Measurements from ENCODE around the gene CYGB.
A peak's percentile ranks its signal among the peaks of the same experiment; 100 is the strongest.

The CYGB gene

DNA sequence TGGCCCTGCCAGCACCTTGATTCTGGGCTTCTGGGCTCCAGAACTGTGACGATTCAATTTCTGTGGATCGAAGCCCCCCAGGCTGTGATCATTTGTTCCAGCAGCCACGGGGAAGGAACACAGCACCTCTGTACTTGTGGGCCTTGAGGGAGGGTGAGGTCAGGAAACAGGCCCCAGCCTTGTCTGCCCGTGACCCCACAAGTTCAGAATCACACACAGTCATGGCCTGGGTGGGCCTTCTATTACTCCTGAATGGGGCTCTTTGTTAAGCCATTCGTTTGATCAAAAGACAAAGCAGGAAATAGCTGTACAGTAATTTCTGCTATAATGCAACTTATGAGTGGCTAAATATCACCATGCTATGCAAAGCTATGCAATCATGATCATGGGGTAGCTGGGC, 38.1 kb upstream of the CYGB start:
- no peak overlapping the region for H2AK5ac ChIP-seq (ENCODE audit: low read length, severe bottlenecking)
- H3K4ac ChIP-seq (ENCODE audit: low read depth in 1 of 2, low read length in 2 of 2), result no peak overlapping the region
- H4K91ac ChIP-seq (ENCODE audit: low read length), result no peak overlapping the region
- no peak overlapping the region for H2AFZ ChIP-seq (ENCODE audit: low read depth, low read length)
- H3K4me3 ChIP-seq (ENCODE audit: insufficient read depth in 1 of 2, low read depth in 1 of 2, low read length in 2 of 2), result no peak overlapping the region
- peaks cover 0 to 4% of the 10 kb centered on the region in 2 experiments for H3K27me3 ChIP-seq (ENCODE audit: control insufficient read depth in 1 of 2, insufficient read depth in 1 of 2, low read length in 2 of 2)
- no peaks in the 10 kb centered on the region for H3K36me3 ChIP-seq (ENCODE audit: control insufficient read depth in 1 of 2, insufficient read depth in 2 of 2, low read depth in 1 of 2, low read length in 2 of 2)
- 89% methylated on average over 4 of the region's 5 CpGs for WGBS
- H2BK12ac ChIP-seq (ENCODE audit: low read length in 2 of 2), result no peak overlapping the region
- no peak overlapping the region for H3K9ac ChIP-seq (ENCODE audit: low read length)
- no peak overlapping the region for H3K18ac ChIP-seq (ENCODE audit: low read depth in 1 of 2, low read length in 2 of 2)
- no peak overlapping the region for H2BK120ac ChIP-seq (ENCODE audit: low read depth, low read length)
- H3K79me1 ChIP-seq (replicated peaks; ENCODE audit: low read length, poor library complexity, severe bottlenecking), result no peaks in the 10 kb centered on the region
- no peak overlapping the region for H3K4me2 ChIP-seq (ENCODE audit: low read length, poor library complexity, severe bottlenecking)
- H3K23ac ChIP-seq (ENCODE audit: low read length in 2 of 2), result no peak overlapping the region
- no peak overlapping the region for H2BK5ac ChIP-seq (ENCODE audit: low read depth, low read length, poor library complexity, severe bottlenecking)
- no peak overlapping the region for H2BK15ac ChIP-seq (ENCODE audit: low read depth, poor library complexity, severe bottlenecking)
- H3K4me1 ChIP-seq (ENCODE audit: control insufficient read depth, insufficient read depth, low read depth, low read length), result peaks cover 1% of the 10 kb centered on the region
- DNase-seq, result no peak
- H3K9me3 ChIP-seq (ENCODE audit: control insufficient read depth, low read length), result no peaks in the 10 kb centered on the region
- no peak overlapping the region for H3K27ac ChIP-seq (ENCODE audit: low read length, poor library complexity, severe bottlenecking)
- no peak overlapping the region for H4K8ac ChIP-seq (ENCODE audit: low read length)
- no peak overlapping the region for H3K14ac ChIP-seq (ENCODE audit: low read length in 2 of 2)

GRCh38 chr17:76574166-76574565, 36.7 kb upstream of the CYGB start:
- Histone ChIP-seq H3K4me3 (ENCODE audit: insufficient read depth in 1 of 2, low read depth in 1 of 2, low read length in 2 of 2) (no peak overlapping the region), H3K4me2 (ENCODE audit: low read length, poor library complexity, severe bottlenecking) (no peak overlapping the region), H3K27ac (ENCODE audit: low read length, poor library complexity, severe bottlenecking) (no peak overlapping the region), H3K4ac (ENCODE audit: low read depth in 1 of 2, low read length in 2 of 2) (no peak overlapping the region), H4K91ac (ENCODE audit: low read length) (no peak overlapping the region), H4K8ac (ENCODE audit: low read length) (no peak overlapping the region), H2BK5ac (ENCODE audit: low read depth, low read length, poor library complexity, severe bottlenecking) (no peak overlapping the region), H3K23ac (ENCODE audit: low read length in 2 of 2) (no peak overlapping the region), H3K79me1 (replicated peaks; ENCODE audit: low read length, poor library complexity, severe bottlenecking) (no peaks in the 10 kb centered on the region), H3K14ac (ENCODE audit: low read length in 2 of 2) (no peak overlapping the region), H2AK5ac (ENCODE audit: low read length, severe bottlenecking) (no peak overlapping the region), H3K36me3 (ENCODE audit: control insufficient read depth in 1 of 2, insufficient read depth in 2 of 2, low read depth in 1 of 2, low read length in 2 of 2) (peaks cover 0 to 3% of the 10 kb centered on the region in 2 experiments), H3K4me1 (ENCODE audit: control insufficient read depth, insufficient read depth, low read depth, low read length) (peaks cover 5% of the 10 kb centered on the region), H3K9ac (ENCODE audit: low read length) (no peak overlapping the region), H2BK120ac (ENCODE audit: low read depth, low read length) (no peak overlapping the region), H2AFZ (ENCODE audit: low read depth, low read length) (no peak overlapping the region), H2BK12ac (ENCODE audit: low read length in 2 of 2) (no peak overlapping the region), H2BK15ac (ENCODE audit: low read depth, poor library complexity, severe bottlenecking) (no peak overlapping the region), H3K9me3 (ENCODE audit: control insufficient read depth, low read length) (no peaks in the 10 kb centered on the region), H3K18ac (ENCODE audit: low read depth in 1 of 2, low read length in 2 of 2) (no peak overlapping the region), H3K27me3 (ENCODE audit: control insufficient read depth in 1 of 2, insufficient read depth in 1 of 2, low read length in 2 of 2) (peaks cover 0 to under 1% of the 10 kb centered on the region in 2 experiments)
- DNase-seq, result no peak
- WGBS, result 96% methylated on average over 11 of the region's 11 CpGs

- Histone ChIP-seq H2AK5ac (ENCODE audit: low read length, severe bottlenecking) (no peak overlapping the region), H2BK120ac (ENCODE audit: low read depth, low read length) (no peak overlapping the region), H3K9me3 (ENCODE audit: control insufficient read depth, low read length) (no peaks in the 10 kb centered on the region), H4K91ac (ENCODE audit: low read length) (no peak overlapping the region), H3K36me3 (ENCODE audit: control insufficient read depth in 1 of 2, insufficient read depth in 2 of 2, low read depth in 1 of 2, low read length in 2 of 2) (peaks cover 0 to 3% of the 10 kb centered on the region in 2 experiments), H3K23ac (ENCODE audit: low read length in 2 of 2) (peak overlapping the region in 1 of 2 experiments; percentile 18), H3K79me1 (replicated peaks; ENCODE audit: low read length, poor library complexity, severe bottlenecking) (no peaks in the 10 kb centered on the region), H3K4me1 (ENCODE audit: control insufficient read depth, insufficient read depth, low read depth, low read length) (peaks cover 5% of the 10 kb centered on the region), H3K9ac (ENCODE audit: low read length) (no peak overlapping the region), H3K4me3 (ENCODE audit: insufficient read depth in 1 of 2, low read depth in 1 of 2, low read length in 2 of 2) (no peak overlapping the region), H4K8ac (ENCODE audit: low read length) (no peak overlapping the region), H2BK15ac (ENCODE audit: low read depth, poor library complexity, severe bottlenecking) (peak overlapping the region; percentile 15), H3K14ac (ENCODE audit: low read length in 2 of 2) (no peak overlapping the region), H2BK12ac (ENCODE audit: low read length in 2 of 2) (no peak overlapping the region), H3K27me3 (ENCODE audit: control insufficient read depth in 1 of 2, insufficient read depth in 1 of 2, low read length in 2 of 2) (no peaks in the 10 kb centered on the region), H3K4ac (ENCODE audit: low read depth in 1 of 2, low read length in 2 of 2) (no peak overlapping the region), H3K4me2 (ENCODE audit: low read length, poor library complexity, severe bottlenecking) (no peak overlapping the region), H2BK5ac (ENCODE audit: low read depth, low read length, poor library complexity, severe bottlenecking) (no peak overlapping the region), H2AFZ (ENCODE audit: low read depth, low read length) (no peak overlapping the region), H3K27ac (ENCODE audit: low read length, poor library complexity, severe bottlenecking) (no peak overlapping the region), H3K18ac (ENCODE audit: low read depth in 1 of 2, low read length in 2 of 2) (no peak overlapping the region)
- 96% methylated on average over 10 of the region's 10 CpGs for WGBS
- no peak for DNase-seq
Measured at GRCh38 chr17:76573096-76573495, 35.6 kb upstream of the CYGB start.

GRCh38 chr17:76572201-76572910, 34.8 kb upstream of the CYGB start:
- H3K9ac ChIP-seq (ENCODE audit: low read length), result no peak overlapping the region
- H3K79me1 ChIP-seq (replicated peaks; ENCODE audit: low read length, poor library complexity, severe bottlenecking), result no peaks in the 10 kb centered on the region
- H3K4me3 ChIP-seq (ENCODE audit: insufficient read depth in 1 of 2, low read depth in 1 of 2, low read length in 2 of 2), result no peak overlapping the region
- no peak overlapping the region for H2AFZ ChIP-seq (ENCODE audit: low read depth, low read length)
- H2BK12ac ChIP-seq (ENCODE audit: low read length in 2 of 2), result no peak overlapping the region
- no peak for DNase-seq
- no peak overlapping the region for H4K91ac ChIP-seq (ENCODE audit: low read length)
- no peaks in the 10 kb centered on the region for H3K27me3 ChIP-seq (ENCODE audit: control insufficient read depth in 1 of 2, insufficient read depth in 1 of 2, low read length in 2 of 2)
- H3K4me1 ChIP-seq (ENCODE audit: control insufficient read depth, insufficient read depth, low read depth, low read length), result peaks cover 8% of the 10 kb centered on the region
- 94% methylated on average over 17 of the region's 17 CpGs for WGBS
- peaks cover under 1 to 3% of the 10 kb centered on the region in 2 experiments for H3K36me3 ChIP-seq (ENCODE audit: control insufficient read depth in 1 of 2, insufficient read depth in 2 of 2, low read depth in 1 of 2, low read length in 2 of 2)
- no peak overlapping the region for H2BK5ac ChIP-seq (ENCODE audit: low read depth, low read length, poor library complexity, severe bottlenecking)
- no peak overlapping the region for H3K18ac ChIP-seq (ENCODE audit: low read depth in 1 of 2, low read length in 2 of 2)
- no peak overlapping the region for H2BK15ac ChIP-seq (ENCODE audit: low read depth, poor library complexity, severe bottlenecking)
- no peak overlapping the region for H3K23ac ChIP-seq (ENCODE audit: low read length in 2 of 2)
- H3K4ac ChIP-seq (ENCODE audit: low read depth in 1 of 2, low read length in 2 of 2), result no peak overlapping the region
- no peaks in the 10 kb centered on the region for H3K9me3 ChIP-seq (ENCODE audit: control insufficient read depth, low read length)
- no peak overlapping the region for H3K27ac ChIP-seq (ENCODE audit: low read length, poor library complexity, severe bottlenecking)
- no peak overlapping the region for H2BK120ac ChIP-seq (ENCODE audit: low read depth, low read length)
- no peak overlapping the region for H3K4me2 ChIP-seq (ENCODE audit: low read length, poor library complexity, severe bottlenecking)
- no peak overlapping the region for H3K14ac ChIP-seq (ENCODE audit: low read length in 2 of 2)
- H4K8ac ChIP-seq (ENCODE audit: low read length), result no peak overlapping the region
- no peak overlapping the region for H2AK5ac ChIP-seq (ENCODE audit: low read length, severe bottlenecking)

Measured in mesenchymal stem cell (in vitro differentiated cells and primary cell).